OCI-LY1 (cell line): ENCODE data around the gene TRIO.

Experiments
- H2AFZ ChIP-seq: fragments of 200-600 bp; sonication (generic), shearing (Covaris generic); 2 replicates; pipeline ENCODE4 v1.6.0; 2014; ENCODE audit warnings: antibody characterized with exemption, mild to moderate bottlenecking, low read length
- H3F3A ChIP-seq: fragments of 200-600 bp; sonication (generic), shearing (Covaris generic); 2 replicates; pipeline ENCODE4 v1.6.0; 2014; ENCODE audit warnings: mild to moderate bottlenecking, antibody characterized with exemption, low read length, moderate library complexity; ENCODE audit not compliant: insufficient read depth
- H3K27ac ChIP-seq: fragments of 200-600 bp; sonication (generic); 2 replicates; pipeline ENCODE4 v1.5.1; 2014; ENCODE audit warnings: low read length, mixed run types, mild to moderate bottlenecking, low read depth; ENCODE audit not compliant: poor library complexity, severe bottlenecking
- H3K27me3 ChIP-seq: fragments of 200-600 bp; sonication (generic); 2 replicates; pipeline ENCODE4 v1.6.0; 2014; ENCODE audit warnings: antibody characterized with exemption, mild to moderate bottlenecking, low read length, moderate library complexity; ENCODE audit not compliant: insufficient read depth
- H3K36me3 ChIP-seq: fragments of 200-600 bp; sonication (generic); 2 replicates; pipeline ENCODE4 v1.6.1; 2014; ENCODE audit warnings: mild to moderate bottlenecking, antibody characterized with exemption, low read length, moderate library complexity, mixed read lengths; ENCODE audit not compliant: insufficient read depth
- H3K4me1 ChIP-seq: fragments of 200-600 bp; sonication (generic); 2 replicates; pipeline ENCODE4 v1.5.1; 2014; ENCODE audit warnings: mild to moderate bottlenecking, low read length, moderate library complexity; ENCODE audit not compliant: insufficient read depth, severe bottlenecking
- H3K4me2 ChIP-seq: fragments of 200-600 bp; sonication (generic), shearing (Covaris generic); 2 replicates; pipeline ENCODE4 v1.6.1; 2014; ENCODE audit warnings: low read length
- H3K4me3 ChIP-seq: fragments of 200-600 bp; sonication (generic); 2 replicates; pipeline ENCODE4 v1.5.1; 2014; ENCODE audit warnings: low read length, low read depth, mild to moderate bottlenecking, mixed read lengths; ENCODE audit not compliant: poor library complexity, severe bottlenecking
- H3K79me2 ChIP-seq: fragments of 200-600 bp; shearing (Covaris generic); 2 replicates; pipeline ENCODE4 v1.6.1; 2016; ENCODE audit warnings: mixed run types, low read length, mixed read lengths; ENCODE audit not compliant: insufficient read depth
- H3K9ac ChIP-seq: fragments of 200-600 bp; sonication (generic), shearing (Covaris generic); 2 replicates; pipeline ENCODE4 v1.6.1; 2014; ENCODE audit warnings: mild to moderate bottlenecking, low read length, mixed read lengths
- H3K9me2 ChIP-seq: fragments of 200-600 bp; sonication (generic), shearing (Covaris generic); 2 replicates; pipeline ENCODE4 v1.6.1; 2014; ENCODE audit warnings: low read depth, mild to moderate bottlenecking, low read length, mixed read lengths
- H3K9me3 ChIP-seq: fragments of 200-600 bp; shearing (Covaris generic); 2 replicates; pipeline ENCODE4 v1.6.1; 2014; ENCODE audit warnings: low read length, mixed read lengths
- H4K20me1 ChIP-seq: fragments of 200-600 bp; sonication (generic), shearing (Covaris generic); 2 replicates; pipeline ENCODE4 v1.6.0; 2016; ENCODE audit warnings: mild to moderate bottlenecking, low read length; ENCODE audit not compliant: insufficient read depth
- CTCF ChIP-seq: fragments of 200-600 bp; sonication (generic), shearing (Covaris generic); IDR thresholded peaks from 2 replicates; pipeline ENCODE4 v1.5.1; 2017; ENCODE audit warnings: mild to moderate bottlenecking, antibody characterized with exemption, low read length, moderate library complexity, mixed read lengths
- EZH2 ChIP-seq: fragments of 200-600 bp; sonication (generic), shearing (Covaris generic); IDR thresholded peaks from 2 replicates; pipeline ENCODE4 v1.8.0; 2017; ENCODE audit warnings: borderline replicate concordance, mixed run types, mild to moderate bottlenecking, antibody characterized with exemption, low read length, moderate library complexity, mixed read lengths

The TRIO gene

GRCh38 chr5:14370386-14370785 lies 227.2 kb downstream of the TRIO start:
- no peaks in the 10 kb centered on the region for H4K20me1 ChIP-seq
- no peaks in the 10 kb centered on the region for H3K4me1 ChIP-seq
- no peak overlapping the region for H2AFZ ChIP-seq
- no peaks in the 10 kb centered on the region for H3F3A ChIP-seq
- no peak overlapping the region for H3K4me3 ChIP-seq
- no peaks in the 10 kb centered on the region for H3K36me3 ChIP-seq
- no peaks in the 10 kb centered on the region for H3K27me3 ChIP-seq
- no peaks in the 10 kb centered on the region for H3K9me3 ChIP-seq
- H3K9me2 ChIP-seq = no peaks in the 10 kb centered on the region
- TF ChIP-seq CTCF = no peak
- TF ChIP-seq EZH2 = no peak
- H3K79me2 ChIP-seq = no peaks in the 10 kb centered on the region
- H3K4me2 ChIP-seq = no peak overlapping the region
- H3K9ac ChIP-seq = no peak overlapping the region
- no peak overlapping the region for H3K27ac ChIP-seq

GRCh38 chr5:14373685-14374084 lies 230.5 kb downstream of the TRIO start:
- H3K27ac ChIP-seq = no peak overlapping the region
- no peaks in the 10 kb centered on the region for H3K9me2 ChIP-seq
- no peak overlapping the region for H3K4me2 ChIP-seq
- no peak overlapping the region for H2AFZ ChIP-seq
- H3K4me3 ChIP-seq = no peak overlapping the region
- no peaks in the 10 kb centered on the region for H3K36me3 ChIP-seq
- no peaks in the 10 kb centered on the region for H3K4me1 ChIP-seq
- H3K27me3 ChIP-seq = no peaks in the 10 kb centered on the region
- H3K9ac ChIP-seq = no peak overlapping the region
- no peaks in the 10 kb centered on the region for H3F3A ChIP-seq
- no peaks in the 10 kb centered on the region for H3K9me3 ChIP-seq
- no peaks in the 10 kb centered on the region for H3K79me2 ChIP-seq
- H4K20me1 ChIP-seq = no peaks in the 10 kb centered on the region
- TF ChIP-seq CTCF = no peak
- no peak for TF ChIP-seq EZH2

GRCh38 chr5:14374100-14374499 lies 231.0 kb downstream of the TRIO start:
- no peak overlapping the region for H3K4me2 ChIP-seq
- H3K36me3 ChIP-seq = no peaks in the 10 kb centered on the region
- TF ChIP-seq EZH2 (no peak), CTCF (no peak)
- H3K9ac ChIP-seq = no peak overlapping the region
- H3K27me3 ChIP-seq = no peaks in the 10 kb centered on the region
- no peaks in the 10 kb centered on the region for H3K79me2 ChIP-seq
- H3K4me3 ChIP-seq = no peak overlapping the region
- no peaks in the 10 kb centered on the region for H3K9me2 ChIP-seq
- no peaks in the 10 kb centered on the region for H3K4me1 ChIP-seq
- no peaks in the 10 kb centered on the region for H3F3A ChIP-seq
- no peaks in the 10 kb centered on the region for H4K20me1 ChIP-seq
- H2AFZ ChIP-seq = no peak overlapping the region
- H3K9me3 ChIP-seq = no peaks in the 10 kb centered on the region
- H3K27ac ChIP-seq = no peak overlapping the region
